Pancreas (tissue), 10 donors: ENCODE measurements around the gene WBP11. TPM values are rescaled to one million over a fixed set of nuclear protein-coding genes. Genes with fewer than 3 reads are reported as not detected.
A peak's percentile ranks its signal among the peaks of the same experiment; 100 is the strongest.

Experiments used
- ATAC-seq, 4 donors: fragments of 200-7000 bp; cut with Tn5 transposase; one replicate each; pipeline versions ENCODE4 v1.8.0 to v1.9.1; 2020; ENCODE audit warnings: mild to moderate bottlenecking in 4 of 4, moderate library complexity in 4 of 4
- DNase-seq, 6 donors: peaks; one replicate each; pipeline ENCODE4 v3.0.0-alpha.2; 2020
- FAIRE-seq: peaks from 2 replicates; lab custom pipeline; 2012; peaks lifted over from hg19 to GRCh38; lab: Jason Lieb, UNC
- H3K27ac ChIP-seq, 4 donors: fragments of 200-600 bp; sonication (generic); 1 replicate in 3 of 4; 2 replicates in 1 of 4; pipeline versions ENCODE4 v1.5.0 to v1.8.0; 2020
- H3K27me3 ChIP-seq, 4 donors: fragments of 200-600 bp; one replicate each; pipeline ENCODE4 v1.8.0; 2021
- H3K36me3 ChIP-seq, 3 donors: fragments of 200-600 bp; sonication (generic) in 1 of 3; one replicate each; pipeline versions ENCODE4 v1.5.0 to v1.8.0; 2020 to 2021
- H3K4me1 ChIP-seq, 3 donors: fragments of 200-600 bp; one replicate each; pipeline ENCODE4 v1.8.0; 2021
- H3K4me3 ChIP-seq, 4 donors: fragments of 200-600 bp; sonication (generic) in 2 of 4; one replicate each; pipeline versions ENCODE4 v1.5.0 to v1.8.0; 2020 to 2021
- H3K9me3 ChIP-seq, 4 donors: fragments of 200-600 bp; one replicate each; pipeline ENCODE4 v1.8.0; 2021
- CTCF ChIP-seq, 4 donors: fragments of 200-600 bp; sonication (generic) in 3 of 4; IDR thresholded peaks; one replicate each; pipeline versions ENCODE4 v1.5.0 to v1.8.0; 2021; ENCODE audit warnings: antibody characterized with exemption in 4 of 4
- WGBS, 2 donors: extraction: QIAGEN DNeasy Blood & Tissue Kit; methylation state at CpG; one replicate each; pipeline ENCODE4 v1.1.7; 2013; 5-methylcytosine and 5-hydroxymethylcytosine counted together
- intact Hi-C, 3 donors: fragments of 100-400 bp; cut with DNase I; formaldehyde crosslinking; loops; one replicate each; pipeline versions ENCODE4 v1.11.1 to v1.14.2; 2022
- polyA plus RNA-seq, 2 donors: library from polyadenylated mRNA; stranded (reverse); fragments of 200-250 nt; gene quantifications; one replicate each; pipeline ENCODE4 v1.2.3, GENCODE V29; 2013
- total RNA-seq, 6 donors: library from RNA; stranded (reverse); fragmentation: NEBNext Ultra II Directional in 4 of 6; extraction: Animal tissue kit (Norgen Biotek cat#: 25700) in 4 of 6; gene quantifications; one replicate each; pipeline versions ENCODE4 v1.2.1 to v1.2.4, GENCODE V29; 2021 to 2023
- donor health status: healthy with polysubstance abuse.
- donor health status: DM: no; HTN: no; CAD: no; lungs with moderate emphysema.
- donor health status: DM: no; HTN: no; CAD: no.
- donor health status: control.
- donor health status: control.
- donor health status: Bipolar disorder and iron deficiency.
- donor health status: DM: yes; HTN: yes; CAD: no.
- donor health status: DM: no; HTN: no; CAD: no.
- donor health status: DM: no; HTN: no; CAD: no.
- donor health status: DM: yes; HTN: yes; CAD: no.

Gene WBP11
- total and polyA plus RNA-seq, 8 donors, result 7.9 to 28.5 (median 19.1) TPM

GRCh38 chr12:14775636-14775980 lies 27.7 kb downstream of the WBP11 start:
- Histone ChIP-seq H3K27me3 (no peaks in the 10 kb centered on the region), H3K9me3 (no peaks in the 10 kb centered on the region), H3K36me3 (no peaks in the 10 kb centered on the region), H3K27ac (peak overlapping the region; percentile 93 to 99 (median 98)), H3K4me3 (peak overlapping the region in 3 of 4 donors; percentile 50 to 74 (median 52)), H3K4me1 (peaks cover 10 to 15% (median 13%) of the 10 kb centered on the region in 3 donors)
- ATAC-seq (peak in 3 of 4 donors; percentile 7 to 11 (median 9)), FAIRE-seq (no peak), DNase-seq (no peak)
- no peak for TF ChIP-seq CTCF (IDR thresholded peaks at IDR 0.05)
- 12 to 14% methylated on average over 1 of the region's 1 CpG for WGBS, 2 donors
- intact Hi-C loops, result no loop called here

GRCh38 chr12:14774906-14775635 lies 28.2 kb downstream of the WBP11 start:
- Histone ChIP-seq H3K27me3 (no peaks in the 10 kb centered on the region), H3K36me3 (no peaks in the 10 kb centered on the region), H3K4me3 (peak overlapping the region; percentile 50 to 77 (median 63)), H3K9me3 (no peaks in the 10 kb centered on the region), H3K4me1 (peaks cover 10 to 15% (median 13%) of the 10 kb centered on the region in 3 donors), H3K27ac (peak overlapping the region; percentile 93 to 99 (median 98))
- TF ChIP-seq CTCF (IDR thresholded peaks at IDR 0.05), result no peak
- 1 to 2% methylated on average over 31 to 34 of the region's 34 CpGs for WGBS, 2 donors
- peak; percentile 21 to 37 (median 29) for ATAC-seq
- intact Hi-C loops, result no loop called here
- no peak for FAIRE-seq
- peak; percentile 42 to 81 (median 59) for DNase-seq

- Histone ChIP-seq H3K4me1 (peaks cover 10 to 15% (median 13%) of the 10 kb centered on the region in 3 donors), H3K9me3 (no peaks in the 10 kb centered on the region), H3K27me3 (no peaks in the 10 kb centered on the region), H3K36me3 (no peaks in the 10 kb centered on the region), H3K27ac (peak overlapping the region; percentile 93 to 99 (median 98)), H3K4me3 (peak overlapping the region; percentile 50 to 77 (median 63))
- ATAC-seq (peak; percentile 66 to 74 (median 72)), DNase-seq (peak; percentile 93 to 97 (median 95)), FAIRE-seq (no peak)
- no peak for TF ChIP-seq CTCF (IDR thresholded peaks at IDR 0.05)
- WGBS, 2 donors, result 0% methylated on average over 62 to 67 of the region's 67 CpGs
- intact Hi-C loops, result no loop called here
Measured at GRCh38 chr12:14774074-14774905, 29.0 kb downstream of the WBP11 start.

- WGBS, 2 donors, result 10% methylated on average over 16 of the region's 16 CpGs
- DNase-seq, result peak in 3 of 6 donors; percentile 31 to 73 (median 63)
- H3K36me3 ChIP-seq, result no peaks in the 10 kb centered on the region
- intact Hi-C loops, result no loop called here
- FAIRE-seq, result no peak
- H3K27me3 ChIP-seq, result no peaks in the 10 kb centered on the region
- peak in 2 of 4 donors; percentile 1 to 4 for ATAC-seq
- peak overlapping the region; percentile 93 to 99 (median 98) for H3K27ac ChIP-seq
- H3K9me3 ChIP-seq, result no peaks in the 10 kb centered on the region
- peaks cover 10 to 15% (median 13%) of the 10 kb centered on the region in 3 donors for H3K4me1 ChIP-seq
- no peak for TF ChIP-seq CTCF (IDR thresholded peaks at IDR 0.05)
- peak overlapping the region; percentile 50 to 77 (median 63) for H3K4me3 ChIP-seq
Measured at GRCh38 chr12:14773685-14774073, 29.6 kb downstream of the WBP11 start.
